H1 (cell line): ENCODE results near the gene HSD11B1. TPM values are rescaled to one million over a fixed set of nuclear protein-coding genes. Genes with fewer than 3 reads are reported as not detected.

ENCODE experiments used
- SAP30 ChIP-seq: fragments of 300-600 bp; sonication (generic); IDR thresholded peaks from 2 replicates; pipeline ENCODE4 v1.7.1; 2012; ENCODE audit warnings: low read length, moderate library complexity, mild to moderate bottlenecking, inconsistent platforms; ENCODE audit not compliant: insufficient read depth, insufficient replicate concordance
- polyA plus RNA-seq, 7 experiments: library from polyadenylated mRNA; depleted of rRNA in 3 of 7; stranded (reverse) in 5 of 7; unstranded in 2 of 7; fragments of >200 nt in 5 of 7; fragments of 200-250 nt in 2 of 7; gene quantifications; 1 replicate in 5 of 7; 2 replicates in 1 of 7; 4 replicates in 1 of 7; pipeline versions ENCODE4 v1.2.1 to v1.2.3, GENCODE V29; 2011 to 2013; ENCODE audit warnings: missing spikeins in 2 of 7, mixed read lengths in 2 of 7
- total RNA-seq: library from RNA; stranded (reverse); fragmentation: NEBNext Ultra II Directional; extraction: Animal tissue kit (Norgen Biotek cat#: 25700); gene quantifications from 2 replicates; pipeline ENCODE4 v1.2.1, GENCODE V29; 2021

The HSD11B1 gene
- total and polyA plus RNA-seq, 2 of the 8 experiments (the other 6 are each of a cell fraction or from before 2014, with no cell fraction given): not detected

GRCh38 chr1:209746451-209747165 lies 42.0 kb downstream of the HSD11B1 start (continued):
- TF ChIP-seq SAP30: no peak
